Activated CD8-positive, alpha-beta T cell treated with anti-CD3 and anti-CD28 coated beads for 36 hours (primary cell): ENCODE results near the gene GALNT17. TPM values are rescaled to one million over a fixed set of nuclear protein-coding genes. Genes with fewer than 3 reads are reported as not detected.

Experiments
- ATAC-seq: fragments of 200-7000 bp; cut with Tn5 transposase; one replicate; pipeline ENCODE4 v1.10.0; 2021; ENCODE audit warnings: mild to moderate bottlenecking, moderate library complexity
- CTCF ChIA-PET: fragments of 350-600 bp; sonication (Branson Sonifier 250); formaldehyde crosslinking; loops from one replicate; lab custom pipeline; 2021; ENCODE audit warnings: antibody characterized with exemption; lab: Charles Lee
- POLR2A ChIA-PET: fragments of 350-600 bp; sonication (Branson Sonifier 250); formaldehyde crosslinking; loops from one replicate; lab custom pipeline; 2021; ENCODE audit warnings: antibody characterized with exemption; lab: Charles Lee
- DNase-seq: peaks from one replicate; pipeline ENCODE4 v3.0.0-alpha.2; 2020
- H3K27ac Mint-ChIP-seq: one replicate; pipeline ENCODE4 v1.8.0; 2021; ENCODE audit warnings: mild to moderate bottlenecking, mixed read lengths
- H3K27me3 Mint-ChIP-seq: one replicate; pipeline ENCODE4 v1.8.0; 2021; ENCODE audit warnings: mixed read lengths
- H3K36me3 Mint-ChIP-seq: one replicate; pipeline ENCODE4 v1.8.0; 2021; ENCODE audit warnings: low read depth, mixed read lengths
- H3K4me1 Mint-ChIP-seq: one replicate; pipeline ENCODE4 v1.8.0; 2021; ENCODE audit warnings: low read depth, mixed read lengths
- H3K4me3 Mint-ChIP-seq: one replicate; pipeline ENCODE4 v1.8.0; 2021; ENCODE audit warnings: mild to moderate bottlenecking, moderate library complexity, mixed read lengths
- H3K9me3 Mint-ChIP-seq: one replicate; pipeline ENCODE4 v1.8.0; 2021; ENCODE audit warnings: mixed read lengths
- intact Hi-C: fragments of 100-400 bp; cut with micrococcal nuclease; formaldehyde crosslinking; loops from one replicate; pipeline ENCODE4 v1.10.0; 2022
- total RNA-seq, 2 experiments: library from RNA; stranded (reverse); gene quantifications; one replicate each; pipeline ENCODE4 v1.2.3, GENCODE V29; 2021
- TF ChIP-seq, protein P1 (sequence below): fragments of 200-600 bp; IDR thresholded peaks from one replicate; pipeline ENCODE4 v1.8.0; 2022; ENCODE audit warnings: antibody characterized with exemption, mild to moderate bottlenecking

Gene GALNT17
- total RNA-seq, 2 experiments from 2014 or later = not detected

- POLR2A ChIA-PET = no interaction called here
- Mint-ChIP-seq H3K36me3 (no peaks in the 10 kb centered on the region), H3K9me3 (peaks cover 8% of the 10 kb centered on the region), H3K4me3 (no peak overlapping the region), H3K27ac (no peak overlapping the region), H3K27me3 (no peaks in the 10 kb centered on the region), H3K4me1 (no peaks in the 10 kb centered on the region)
- CTCF ChIA-PET = no interaction called here
- TF ChIP-seq, protein P1, sequence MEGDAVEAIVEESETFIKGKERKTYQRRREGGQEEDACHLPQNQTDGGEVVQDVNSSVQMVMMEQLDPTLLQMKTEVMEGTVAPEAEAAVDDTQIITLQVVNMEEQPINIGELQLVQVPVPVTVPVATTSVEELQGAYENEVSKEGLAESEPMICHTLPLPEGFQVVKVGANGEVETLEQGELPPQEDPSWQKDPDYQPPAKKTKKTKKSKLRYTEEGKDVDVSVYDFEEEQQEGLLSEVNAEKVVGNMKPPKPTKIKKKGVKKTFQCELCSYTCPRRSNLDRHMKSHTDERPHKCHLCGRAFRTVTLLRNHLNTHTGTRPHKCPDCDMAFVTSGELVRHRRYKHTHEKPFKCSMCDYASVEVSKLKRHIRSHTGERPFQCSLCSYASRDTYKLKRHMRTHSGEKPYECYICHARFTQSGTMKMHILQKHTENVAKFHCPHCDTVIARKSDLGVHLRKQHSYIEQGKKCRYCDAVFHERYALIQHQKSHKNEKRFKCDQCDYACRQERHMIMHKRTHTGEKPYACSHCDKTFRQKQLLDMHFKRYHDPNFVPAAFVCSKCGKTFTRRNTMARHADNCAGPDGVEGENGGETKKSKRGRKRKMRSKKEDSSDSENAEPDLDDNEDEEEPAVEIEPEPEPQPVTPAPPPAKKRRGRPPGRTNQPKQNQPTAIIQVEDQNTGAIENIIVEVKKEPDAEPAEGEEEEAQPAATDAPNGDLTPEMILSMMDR = no peak
- intact Hi-C loops = no loop called here
- ATAC-seq (no peak), DNase-seq (no peak)
Observed at GRCh38 chr7:71334541-71334940, 202.6 kb downstream of the GALNT17 start.

DNA sequence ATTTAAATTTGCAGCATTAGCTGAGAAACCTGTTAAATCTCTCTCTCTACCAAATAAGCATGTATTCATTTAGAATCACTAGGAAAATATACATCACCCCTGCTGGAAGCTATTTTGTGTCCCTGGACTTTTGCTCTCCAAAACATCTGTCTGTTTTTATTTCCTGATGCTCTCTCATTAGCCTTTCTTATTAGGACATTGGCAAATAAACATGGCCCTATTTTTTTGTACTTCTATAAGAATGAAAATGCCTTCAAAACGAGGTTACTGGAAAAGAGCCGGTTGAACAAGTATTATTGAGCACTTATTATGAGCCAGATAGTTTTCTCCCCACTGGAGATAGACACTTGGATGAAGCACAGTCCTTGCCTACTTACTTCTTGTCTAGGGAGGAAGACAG is 206.9 kb downstream of the GALNT17 start:
- H3K9me3 Mint-ChIP-seq = peaks cover 11% of the 10 kb centered on the region
- no peaks in the 10 kb centered on the region for H3K4me1 Mint-ChIP-seq
- ATAC-seq (no peak), DNase-seq (no peak)
- intact Hi-C loops = no loop called here
- H3K27me3 Mint-ChIP-seq = no peaks in the 10 kb centered on the region
- H3K36me3 Mint-ChIP-seq = no peaks in the 10 kb centered on the region
- ChIA-PET CTCF (no interaction called here), POLR2A (no interaction called here)
- H3K27ac Mint-ChIP-seq = no peak overlapping the region
- no peak overlapping the region for H3K4me3 Mint-ChIP-seq
- TF ChIP-seq, protein P1 = no peak

DNA sequence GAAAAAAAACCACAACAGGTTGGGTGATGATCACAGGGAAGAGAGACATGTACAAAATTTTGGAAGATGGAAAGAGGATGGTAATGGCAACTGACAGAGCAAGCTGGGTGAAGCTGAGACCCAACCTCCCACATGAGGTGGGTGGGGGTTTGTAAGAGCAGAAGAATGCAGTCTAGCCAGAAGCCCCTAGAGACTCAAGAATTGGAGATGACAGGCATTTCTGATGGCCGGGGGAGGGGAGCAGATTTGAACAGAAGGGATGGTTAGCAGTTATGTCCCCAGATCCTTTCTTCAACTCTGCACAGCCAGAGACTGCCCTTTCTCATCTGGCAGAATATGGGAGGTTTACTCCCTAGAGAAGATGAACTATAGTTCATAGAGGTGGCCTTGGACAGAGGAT is 208.0 kb downstream of the GALNT17 start:
- TF ChIP-seq, protein P1 = no peak
- H3K9me3 Mint-ChIP-seq = peaks cover 16% of the 10 kb centered on the region
- no peak overlapping the region for H3K4me3 Mint-ChIP-seq
- no peaks in the 10 kb centered on the region for H3K36me3 Mint-ChIP-seq
- ATAC-seq = no peak
- intact Hi-C loops = no loop called here
- H3K4me1 Mint-ChIP-seq = no peaks in the 10 kb centered on the region
- no peaks in the 10 kb centered on the region for H3K27me3 Mint-ChIP-seq
- DNase-seq = no peak
- ChIA-PET CTCF (no interaction called here), POLR2A (no interaction called here)
- H3K27ac Mint-ChIP-seq = no peak overlapping the region

DNA sequence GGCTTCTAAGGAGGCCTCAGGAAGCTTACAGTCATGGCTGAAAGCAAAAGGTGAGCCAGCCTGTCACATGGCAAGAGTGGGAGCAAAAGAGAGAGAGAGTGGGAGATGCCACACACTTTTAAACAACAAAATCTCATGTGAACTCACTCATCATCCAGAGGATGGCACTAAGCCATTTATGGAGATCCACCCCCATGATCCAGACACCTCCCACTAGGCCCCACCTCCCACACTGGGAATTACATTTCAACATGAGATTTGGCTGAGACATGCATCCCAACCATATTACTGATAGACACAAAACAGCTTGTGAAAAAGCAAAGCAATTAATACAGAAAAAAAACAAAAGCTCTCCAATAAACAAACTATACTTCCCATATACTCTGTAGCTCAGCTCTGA is 210.3 kb downstream of the GALNT17 start:
- intact Hi-C loops = no loop called here
- H3K4me1 Mint-ChIP-seq = no peaks in the 10 kb centered on the region
- ATAC-seq = no peak
- H3K4me3 Mint-ChIP-seq = no peak overlapping the region
- peaks cover 12% of the 10 kb centered on the region for H3K9me3 Mint-ChIP-seq
- no peaks in the 10 kb centered on the region for H3K36me3 Mint-ChIP-seq
- no peak for DNase-seq
- ChIA-PET POLR2A (no interaction called here), CTCF (no interaction called here)
- no peaks in the 10 kb centered on the region for H3K27me3 Mint-ChIP-seq
- H3K27ac Mint-ChIP-seq = no peak overlapping the region
- TF ChIP-seq, protein P1 = no peak

GRCh38 chr7:71343039-71343438 is 211.1 kb downstream of the GALNT17 start:
- CTCF ChIA-PET = no interaction called here

More at GRCh38 chr7:71343039-71343438, 211.1 kb downstream of the GALNT17 start:
- intact Hi-C loops = no loop called here
- H3K4me3 Mint-ChIP-seq = no peak overlapping the region
- no peak for ATAC-seq
- TF ChIP-seq, protein P1 = no peak
- H3K36me3 Mint-ChIP-seq = no peaks in the 10 kb centered on the region
- no peaks in the 10 kb centered on the region for H3K27me3 Mint-ChIP-seq
- H3K27ac Mint-ChIP-seq = no peak overlapping the region
- POLR2A ChIA-PET = no interaction called here
- DNase-seq = no peak
- no peaks in the 10 kb centered on the region for H3K4me1 Mint-ChIP-seq
- peaks cover 12% of the 10 kb centered on the region for H3K9me3 Mint-ChIP-seq
